Measurements from ENCODE around the gene METAP2. TPM values are rescaled to one million over a fixed set of nuclear protein-coding genes. Genes with fewer than 3 reads are reported as not detected.
"Not testable (repeated sequence)": the region's sequence is repeated elsewhere in the genome, so short reads cannot be mapped to it uniquely, and the experiment has no call there.

The METAP2 gene
- total and polyA plus RNA-seq, 5 donors: 55.0 to 70.3 (median 65.8) TPM

- 72% methylated on average over 8 of the region's 8 CpGs for WGBS
- Histone ChIP-seq H3K27me3 (ENCODE audit: control insufficient read depth, insufficient read depth) (no peaks in the 10 kb centered on the region), H3K9me3 (ENCODE audit: control insufficient read depth, low read length) (no peaks in the 10 kb centered on the region), H3K4me3 (ENCODE audit: low read length) (no peak overlapping the region), H3K4me1 (ENCODE audit: control insufficient read depth, insufficient read depth, low read length) (no peaks in the 10 kb centered on the region), H3K27ac (ENCODE audit: low read length) (no peak overlapping the region)
- no peak for ATAC-seq
- no peak for DNase-seq
- intact Hi-C loops (cut with DNase I): no loop called here
Observed at GRCh38 chr12:95445884-95446505, 28.0 kb upstream of the METAP2 start.

GRCh38 chr12:95446506-95446900 is 27.4 kb upstream of the METAP2 start:
- peak overlapping the region; percentile 0 for H3K4me3 ChIP-seq (ENCODE audit: low read length)
- WGBS: 15% methylated on average over 22 of the region's 22 CpGs
- H3K9me3 ChIP-seq (ENCODE audit: control insufficient read depth, low read length): no peaks in the 10 kb centered on the region
- DNase-seq (peak; percentile 69 to 89 (median 81)), ATAC-seq (peak; percentile 95 to 96)
- intact Hi-C loops (cut with DNase I): no loop called here
- no peaks in the 10 kb centered on the region for H3K27me3 ChIP-seq (ENCODE audit: control insufficient read depth, insufficient read depth)
- H3K27ac ChIP-seq (ENCODE audit: low read length): no peak overlapping the region
- no peaks in the 10 kb centered on the region for H3K4me1 ChIP-seq (ENCODE audit: control insufficient read depth, insufficient read depth, low read length)

- H3K27me3 ChIP-seq (ENCODE audit: control insufficient read depth, insufficient read depth); ATAC-seq; H3K4me1 ChIP-seq (ENCODE audit: control insufficient read depth, insufficient read depth, low read length); intact Hi-C loops (cut with DNase I); H3K9me3 ChIP-seq (ENCODE audit: control insufficient read depth, low read length); H3K27ac ChIP-seq (ENCODE audit: low read length); DNase-seq; H3K4me3 ChIP-seq (ENCODE audit: low read length): not testable (repeated sequence)
- WGBS: 79% methylated on average over 1 of the region's 1 CpG
Observed at GRCh38 chr12:95449656-95450055, 24.3 kb upstream of the METAP2 start.

- H3K9me3 ChIP-seq (ENCODE audit: control insufficient read depth, low read length); DNase-seq; H3K27ac ChIP-seq (ENCODE audit: low read length); intact Hi-C loops (cut with DNase I); H3K4me3 ChIP-seq (ENCODE audit: low read length); ATAC-seq; H3K27me3 ChIP-seq (ENCODE audit: control insufficient read depth, insufficient read depth); H3K4me1 ChIP-seq (ENCODE audit: control insufficient read depth, insufficient read depth, low read length): not testable (repeated sequence)
- 77% methylated on average over 2 of the region's 2 CpGs for WGBS
Observed at GRCh38 chr12:95452501-95452900, 21.5 kb upstream of the METAP2 start.

- H3K27me3 ChIP-seq (ENCODE audit: control insufficient read depth, insufficient read depth); intact Hi-C loops (cut with DNase I); H3K27ac ChIP-seq (ENCODE audit: low read length); H3K4me1 ChIP-seq (ENCODE audit: control insufficient read depth, insufficient read depth, low read length); H3K4me3 ChIP-seq (ENCODE audit: low read length); H3K9me3 ChIP-seq (ENCODE audit: control insufficient read depth, low read length); DNase-seq; ATAC-seq: not testable (repeated sequence)
- 98% methylated on average over 1 of the region's 1 CpG for WGBS
Observed at GRCh38 chr12:95453881-95454280, 20.1 kb upstream of the METAP2 start.

- intact Hi-C loops (cut with DNase I); H3K27ac ChIP-seq (ENCODE audit: low read length); ATAC-seq; H3K9me3 ChIP-seq (ENCODE audit: control insufficient read depth, low read length); H3K4me1 ChIP-seq (ENCODE audit: control insufficient read depth, insufficient read depth, low read length); H3K4me3 ChIP-seq (ENCODE audit: low read length); H3K27me3 ChIP-seq (ENCODE audit: control insufficient read depth, insufficient read depth): not testable (repeated sequence)
- 64% methylated on average over 6 of the region's 6 CpGs for WGBS
- peak in 1 of 3 donors; percentile 13 for DNase-seq
Observed at GRCh38 chr12:95454780-95455215, 19.2 kb upstream of the METAP2 start.

- ATAC-seq; H3K27me3 ChIP-seq (ENCODE audit: control insufficient read depth, insufficient read depth); H3K27ac ChIP-seq (ENCODE audit: low read length); H3K4me3 ChIP-seq (ENCODE audit: low read length); DNase-seq; H3K4me1 ChIP-seq (ENCODE audit: control insufficient read depth, insufficient read depth, low read length); H3K9me3 ChIP-seq (ENCODE audit: control insufficient read depth, low read length); intact Hi-C loops (cut with DNase I): not testable (repeated sequence)
- WGBS: 83% methylated on average over 8 of the region's 8 CpGs
Observed at GRCh38 chr12:95457605-95458004, 16.3 kb upstream of the METAP2 start.

- intact Hi-C loops (cut with DNase I): no loop called here
- 50% methylated on average over 2 of the region's 2 CpGs for WGBS
- ATAC-seq (no peak), DNase-seq (no peak)
- H3K9me3 ChIP-seq (ENCODE audit: control insufficient read depth, low read length): peaks cover 8% of the 10 kb centered on the region
- H3K4me1 ChIP-seq (ENCODE audit: control insufficient read depth, insufficient read depth, low read length): peaks cover 1% of the 10 kb centered on the region
- H3K27ac ChIP-seq (ENCODE audit: low read length): no peak overlapping the region
- no peaks in the 10 kb centered on the region for H3K27me3 ChIP-seq (ENCODE audit: control insufficient read depth, insufficient read depth)
- no peak overlapping the region for H3K4me3 ChIP-seq (ENCODE audit: low read length)
Observed at GRCh38 chr12:95458761-95459160, 15.2 kb upstream of the METAP2 start.

- no peak overlapping the region for H3K4me3 ChIP-seq (ENCODE audit: low read length)
- no peak for ATAC-seq
- DNase-seq: no peak
- intact Hi-C loops (cut with DNase I): no loop called here
- 91% methylated on average over 3 of the region's 3 CpGs for WGBS
- no peak overlapping the region for H3K27ac ChIP-seq (ENCODE audit: low read length)
- peaks cover 1% of the 10 kb centered on the region for H3K4me1 ChIP-seq (ENCODE audit: control insufficient read depth, insufficient read depth, low read length)
- no peaks in the 10 kb centered on the region for H3K27me3 ChIP-seq (ENCODE audit: control insufficient read depth, insufficient read depth)
- peaks cover 8% of the 10 kb centered on the region for H3K9me3 ChIP-seq (ENCODE audit: control insufficient read depth, low read length)
Observed at GRCh38 chr12:95459310-95459709, 14.6 kb upstream of the METAP2 start.

GRCh38 chr12:95460105-95460504 is 13.8 kb upstream of the METAP2 start:
- DNase-seq: no peak

GRCh38 chr12:95460896-95461295 is 13.1 kb upstream of the METAP2 start:
- H3K9me3 ChIP-seq (ENCODE audit: control insufficient read depth, low read length): peaks cover 8% of the 10 kb centered on the region
- 66% methylated on average over 1 of the region's 1 CpG for WGBS
- no peaks in the 10 kb centered on the region for H3K4me1 ChIP-seq (ENCODE audit: control insufficient read depth, insufficient read depth, low read length)
- no peak overlapping the region for H3K4me3 ChIP-seq (ENCODE audit: low read length)
- ATAC-seq (no peak), DNase-seq (no peak)
- intact Hi-C loops (cut with DNase I): no loop called here
- H3K27me3 ChIP-seq (ENCODE audit: control insufficient read depth, insufficient read depth): no peaks in the 10 kb centered on the region
- H3K27ac ChIP-seq (ENCODE audit: low read length): no peak overlapping the region

More at GRCh38 chr12:95460105-95460504, 13.8 kb upstream of the METAP2 start:
- no peaks in the 10 kb centered on the region for H3K27me3 ChIP-seq (ENCODE audit: control insufficient read depth, insufficient read depth)
- H3K27ac ChIP-seq (ENCODE audit: low read length): no peak overlapping the region
- H3K4me1 ChIP-seq (ENCODE audit: control insufficient read depth, insufficient read depth, low read length): no peaks in the 10 kb centered on the region
- peaks cover 8% of the 10 kb centered on the region for H3K9me3 ChIP-seq (ENCODE audit: control insufficient read depth, low read length)
- 79% methylated on average over 1 of the region's 1 CpG for WGBS
- no peak for ATAC-seq
- intact Hi-C loops (cut with DNase I): no loop called here
- no peak overlapping the region for H3K4me3 ChIP-seq (ENCODE audit: low read length)

GRCh38 chr12:95462081-95462480 is 11.9 kb upstream of the METAP2 start:
- H3K4me1 ChIP-seq (ENCODE audit: control insufficient read depth, insufficient read depth, low read length): no peaks in the 10 kb centered on the region
- DNase-seq (no peak), ATAC-seq (no peak)
- no peak overlapping the region for H3K4me3 ChIP-seq (ENCODE audit: low read length)
- WGBS: 89% methylated on average over 4 of the region's 4 CpGs
- no peak overlapping the region for H3K27ac ChIP-seq (ENCODE audit: low read length)
- intact Hi-C loops (cut with DNase I): no loop called here
- H3K27me3 ChIP-seq (ENCODE audit: control insufficient read depth, insufficient read depth): no peaks in the 10 kb centered on the region
- peaks cover 8% of the 10 kb centered on the region for H3K9me3 ChIP-seq (ENCODE audit: control insufficient read depth, low read length)
